HK-2 (cell line): ENCODE measurements around the gene KSR1.
"Not testable (repeated sequence)": the region's sequence is repeated elsewhere in the genome, so short reads cannot be mapped to it uniquely, and the experiment has no call there.

ENCODE experiments used
- DNase-seq: peaks from one replicate; pipeline ENCODE4 v3.0.0-alpha.2; 2018; ENCODE audit not compliant: unreplicated experiment

Gene KSR1

GRCh38 chr17:27656620-27657019 lies 200.4 kb downstream of the KSR1 start:
- DNase-seq = not testable (repeated sequence)

- DNase-seq = peak; percentile 9
These were observed 201.4 kb downstream of the KSR1 start for GRCh38 chr17:27657620-27658019.

- no peak for DNase-seq
These were observed 203.4 kb downstream of the KSR1 start for GRCh38 chr17:27659683-27660082.

GRCh38 chr17:27660436-27660835 lies 204.2 kb downstream of the KSR1 start:
- no peak for DNase-seq

- DNase-seq = no peak
These were observed 207.8 kb downstream of the KSR1 start for GRCh38 chr17:27663936-27664605.

- DNase-seq = no peak
These were observed 208.3 kb downstream of the KSR1 start for GRCh38 chr17:27664606-27664965.

GRCh38 chr17:27665549-27665948 lies 209.3 kb downstream of the KSR1 start:
- no peak for DNase-seq

- DNase-seq = not testable (repeated sequence)
These were observed 210.0 kb downstream of the KSR1 start for GRCh38 chr17:27666270-27666669.

- no peak for DNase-seq
These were observed 210.7 kb downstream of the KSR1 start for GRCh38 chr17:27666831-27667560.

- DNase-seq = no peak
These were observed 211.6 kb downstream of the KSR1 start for GRCh38 chr17:27667656-27668487.

GRCh38 chr17:27668488-27668823 lies 212.2 kb downstream of the KSR1 start:
- DNase-seq = no peak

GRCh38 chr17:27669136-27669535 lies 212.9 kb downstream of the KSR1 start:
- no peak for DNase-seq

GRCh38 chr17:27669850-27670249 lies 213.6 kb downstream of the KSR1 start:
- DNase-seq = no peak

GRCh38 chr17:27670791-27671590 lies 214.7 kb downstream of the KSR1 start:
- DNase-seq = no peak

GRCh38 chr17:27671591-27671910 lies 215.3 kb downstream of the KSR1 start:
- no peak for DNase-seq

GRCh38 chr17:27671977-27672480 lies 215.8 kb downstream of the KSR1 start:
- not testable (repeated sequence) for DNase-seq

GRCh38 chr17:27674335-27674734 lies 218.1 kb downstream of the KSR1 start:
- no peak for DNase-seq
